GM18505 (cell line): ENCODE measurements around the gene UFM1.

Experiments used
- ATAC-seq: cut with Tn5 transposase; IDR thresholded peaks from one replicate; pipeline ENCODE4 v1.9.1; 2021; ENCODE audit not compliant: unreplicated experiment
- POLR2A ChIP-seq: IDR thresholded peaks from 4 replicates; pipeline ENCODE4 v1.6.1; 2011; ENCODE audit warnings: borderline replicate concordance; ENCODE audit not compliant: insufficient read depth, insufficient read length; ENCODE audit errors: extremely low read depth

The UFM1 gene

DNA sequence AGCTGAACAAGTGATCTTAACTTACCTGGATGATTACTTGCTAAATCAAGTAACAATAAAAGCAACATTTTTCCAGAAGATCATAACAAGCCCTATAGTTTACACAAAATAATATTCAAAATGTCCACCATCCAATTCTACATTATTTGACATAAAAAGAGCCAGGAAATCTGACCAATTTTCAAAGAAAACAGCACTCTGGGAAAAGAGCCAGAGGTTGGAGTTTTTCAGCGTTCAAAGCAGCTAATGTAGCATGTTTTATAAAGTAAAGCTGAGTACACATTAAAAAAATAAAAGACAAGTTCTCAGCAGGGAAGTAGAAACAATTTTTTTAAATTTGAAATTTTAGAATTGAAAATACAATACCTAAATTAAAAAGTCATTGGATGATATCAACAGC is 62.6 kb downstream of the UFM1 start:
- no peak for TF ChIP-seq POLR2A
- ATAC-seq: no peak
